ENCODE data around the gene PCDHGB7.
"Not testable (repeated sequence)": the region's sequence is repeated elsewhere in the genome, so short reads cannot be mapped to it uniquely, and the experiment has no call there.

Gene PCDHGB7

GRCh38 chr5:141417494-141418172, at the start of gene PCDHGB7:
Gene PCDHGB7 (plus strand): TSS chr5:141417677. CDS start chr5:141417860, 183 bp downstream.
- peak; percentile 75 for DNase-seq

GRCh38 chr5:141369994-141370848, 47.3 kb upstream of the PCDHGB7 start, which contains the start of gene PCDHGB3:
Gene PCDHGB3 (plus strand): TSS chr5:141370242. CDS start chr5:141370395, 153 bp downstream.
- peak; percentile 40 for DNase-seq

- DNase-seq: no peak
Observed at GRCh38 chr5:141371572-141372475, 45.7 kb upstream of the PCDHGB7 start.

GRCh38 chr5:141373673-141374317, 43.7 kb upstream of the PCDHGB7 start, which contains the start of gene PCDHGA6:
Gene PCDHGA6 (plus strand): TSS chr5:141373891. CDS start chr5:141374084, 193 bp downstream.
- DNase-seq: no peak

GRCh38 chr5:141374627-141375026, 42.9 kb upstream of the PCDHGB7 start:
- DNase-seq: no peak

GRCh38 chr5:141375444-141376155, 41.9 kb upstream of the PCDHGB7 start:
- DNase-seq: peak; percentile 26

- DNase-seq: no peak
Observed at GRCh38 chr5:141382469-141383294, 34.8 kb upstream of the PCDHGB7 start, which contains the start of gene PCDHGA7. Gene PCDHGA7 (plus strand): TSS chr5:141382742. CDS start chr5:141382900, 158 bp downstream.

- no peak for DNase-seq
Observed at GRCh38 chr5:141383345-141383744, 34.1 kb upstream of the PCDHGB7 start.

- no peak for DNase-seq
Observed at GRCh38 chr5:141384471-141385267, 32.8 kb upstream of the PCDHGB7 start.

GRCh38 chr5:141387557-141388311, 29.7 kb upstream of the PCDHGB7 start, which contains the start of gene PCDHGB4:
Gene PCDHGB4 (plus strand): TSS chr5:141387698. CDS start chr5:141387885, 187 bp downstream.
- DNase-seq: peak; percentile 44

GRCh38 chr5:141388661-141389060, 28.8 kb upstream of the PCDHGB7 start:
- no peak for DNase-seq

- no peak for DNase-seq
Observed at GRCh38 chr5:141389153-141390042, 28.1 kb upstream of the PCDHGB7 start.

- DNase-seq: no peak
Observed at GRCh38 chr5:141392429-141393198, 24.9 kb upstream of the PCDHGB7 start, which contains the start of gene PCDHGA8. Gene PCDHGA8 (plus strand): TSS chr5:141392633. CDS start chr5:141392814, 181 bp downstream.

GRCh38 chr5:141393267-141393666, 24.2 kb upstream of the PCDHGB7 start:
- no peak for DNase-seq

- not testable (repeated sequence) for DNase-seq
Observed at GRCh38 chr5:141394401-141395187, 22.9 kb upstream of the PCDHGB7 start.
